Neural cell (in vitro differentiated cells): ENCODE data around the gene MYO7A.

Source experiments
- EP300 ChIP-seq: fragments of 450-650 bp; conservative IDR thresholded peaks from 2 replicates; pipeline ENCODE4 v1.6.1; 2014; ENCODE audit warnings: antibody characterized with exemption, mild to moderate bottlenecking, moderate library complexity; ENCODE audit not compliant: poor library complexity, severe bottlenecking
- EZH2 ChIP-seq: fragments of 200-600, 300-800 bp; shearing (Covaris generic), sonication (generic); IDR thresholded peaks from 2 replicates; pipeline ENCODE4 v1.6.1; 2014; ENCODE audit warnings: antibody characterized with exemption, low read length, borderline replicate concordance, mild to moderate bottlenecking; ENCODE audit not compliant: insufficient read depth, poor library complexity, severe bottlenecking
- POLR2AphosphoS5 ChIP-seq: IDR thresholded peaks from 2 replicates; pipeline ENCODE4 v1.6.1; 2012
- RAD21 ChIP-seq: fragments of 450-650 bp; conservative IDR thresholded peaks from 2 replicates; pipeline ENCODE4 v1.6.1; 2014; ENCODE audit warnings: antibody characterized with exemption, mild to moderate bottlenecking, moderate library complexity
- TF ChIP-seq, protein P1 (sequence below): fragments of 450-650 bp; IDR thresholded peaks from 2 replicates; pipeline ENCODE4 v1.5.1; 2014; ENCODE audit warnings: antibody characterized with exemption, mild to moderate bottlenecking, moderate library complexity; ENCODE audit not compliant: poor library complexity, severe bottlenecking

DNA sequence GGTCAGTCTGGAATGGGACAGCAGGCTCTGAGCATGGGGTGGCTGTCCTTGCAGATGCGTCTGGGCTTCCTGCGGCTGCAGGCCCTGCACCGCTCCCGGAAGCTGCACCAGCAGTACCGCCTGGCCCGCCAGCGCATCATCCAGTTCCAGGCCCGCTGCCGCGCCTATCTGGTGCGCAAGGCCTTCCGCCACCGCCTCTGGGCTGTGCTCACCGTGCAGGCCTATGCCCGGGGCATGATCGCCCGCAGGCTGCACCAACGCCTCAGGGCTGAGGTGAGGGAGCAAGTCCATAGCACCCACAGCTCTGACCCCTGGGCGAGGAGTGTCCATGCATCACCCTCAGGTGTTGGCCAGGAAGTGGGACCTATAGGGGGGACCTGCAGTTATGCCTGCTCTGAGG is 51.6 kb downstream of the MYO7A start:
- TF ChIP-seq EP300 (no peak), EZH2 (no peak), RAD21 (no peak), POLR2AphosphoS5 (no peak)
- TF ChIP-seq, protein P1, sequence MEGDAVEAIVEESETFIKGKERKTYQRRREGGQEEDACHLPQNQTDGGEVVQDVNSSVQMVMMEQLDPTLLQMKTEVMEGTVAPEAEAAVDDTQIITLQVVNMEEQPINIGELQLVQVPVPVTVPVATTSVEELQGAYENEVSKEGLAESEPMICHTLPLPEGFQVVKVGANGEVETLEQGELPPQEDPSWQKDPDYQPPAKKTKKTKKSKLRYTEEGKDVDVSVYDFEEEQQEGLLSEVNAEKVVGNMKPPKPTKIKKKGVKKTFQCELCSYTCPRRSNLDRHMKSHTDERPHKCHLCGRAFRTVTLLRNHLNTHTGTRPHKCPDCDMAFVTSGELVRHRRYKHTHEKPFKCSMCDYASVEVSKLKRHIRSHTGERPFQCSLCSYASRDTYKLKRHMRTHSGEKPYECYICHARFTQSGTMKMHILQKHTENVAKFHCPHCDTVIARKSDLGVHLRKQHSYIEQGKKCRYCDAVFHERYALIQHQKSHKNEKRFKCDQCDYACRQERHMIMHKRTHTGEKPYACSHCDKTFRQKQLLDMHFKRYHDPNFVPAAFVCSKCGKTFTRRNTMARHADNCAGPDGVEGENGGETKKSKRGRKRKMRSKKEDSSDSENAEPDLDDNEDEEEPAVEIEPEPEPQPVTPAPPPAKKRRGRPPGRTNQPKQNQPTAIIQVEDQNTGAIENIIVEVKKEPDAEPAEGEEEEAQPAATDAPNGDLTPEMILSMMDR, result no peak
